Measurements from ENCODE around the gene VAPB.

The VAPB gene

GRCh38 chr20:58475466-58475865 lies 86.4 kb downstream of the VAPB start:
- in situ Hi-C loops (cut with HindIII; ENCODE audit: low sequenced_read_pairs): loop anchor here (5.0 kb wide), 1 partner anchor 372 kb away; no protein-coding TSS in a partner anchor

DNA sequence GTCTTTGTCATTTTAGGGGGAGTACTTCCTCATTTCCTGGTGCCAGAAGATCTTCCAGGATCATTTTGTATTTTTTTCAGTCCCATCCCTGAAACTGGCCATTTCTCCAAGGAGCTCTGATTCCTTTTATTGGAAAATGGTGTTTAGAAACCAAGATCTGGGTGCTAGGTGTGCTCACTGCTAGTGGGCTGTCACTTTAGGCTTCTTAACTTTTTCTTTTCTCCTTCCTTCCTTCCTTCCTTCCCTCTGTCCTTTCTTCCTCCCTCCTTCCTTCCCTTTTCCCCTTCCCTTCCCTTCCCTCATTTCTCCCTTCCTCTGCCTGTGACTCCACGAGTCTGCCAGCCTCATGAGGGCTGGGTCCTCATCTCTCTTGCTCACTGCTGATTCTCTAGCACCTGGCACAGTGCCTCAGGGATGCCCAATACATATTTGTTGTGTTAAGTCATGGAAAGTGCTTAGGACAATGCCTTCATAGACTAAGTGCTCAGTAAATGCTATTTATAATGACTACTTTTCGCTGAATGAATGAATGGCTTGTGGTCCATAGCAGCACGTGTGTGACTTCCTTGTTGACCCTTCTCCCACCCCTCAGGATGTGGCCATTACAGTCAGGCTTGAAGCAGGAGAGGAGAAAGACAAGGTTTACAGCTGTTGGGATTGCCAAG lies 89.2 kb downstream of the VAPB start:
- in situ Hi-C loops (cut with HindIII; ENCODE audit: low sequenced_read_pairs): loop anchor here (5.0 kb wide), 1 partner anchor 369 kb away; no protein-coding TSS in a partner anchor

DNA sequence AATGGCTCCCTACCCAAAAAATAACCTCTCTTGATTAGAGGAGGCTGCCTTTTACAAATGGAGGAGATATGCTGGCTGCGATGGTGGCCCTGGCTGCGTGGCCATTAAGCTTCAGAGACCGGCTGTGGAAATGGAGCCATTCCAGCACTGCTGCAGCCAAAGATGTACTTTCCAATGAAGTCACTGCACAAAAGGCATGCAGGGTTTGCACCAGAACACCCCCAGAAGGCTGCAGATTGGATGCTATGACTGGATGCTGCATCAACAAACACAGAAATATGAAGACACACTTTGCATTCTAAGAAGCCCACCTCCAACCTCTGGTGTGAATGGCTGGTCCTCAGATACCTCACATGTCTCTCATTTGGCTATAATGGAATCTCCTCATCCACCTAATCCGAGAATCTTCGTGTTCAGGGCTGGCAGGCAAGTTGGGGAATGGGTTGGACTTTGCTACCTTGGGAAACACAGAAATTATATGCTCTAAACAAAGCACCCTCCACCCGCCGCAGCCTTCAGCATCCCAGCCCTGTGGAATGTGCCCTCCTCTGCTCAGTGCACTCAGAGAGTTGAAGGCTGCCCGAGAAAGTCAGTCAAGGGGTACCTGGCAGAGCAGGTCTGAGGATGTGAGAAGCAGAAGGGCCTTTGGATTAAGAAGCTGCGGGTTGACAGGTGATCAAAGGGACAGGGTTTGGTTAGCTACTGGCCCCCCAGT lies 90.9 kb downstream of the VAPB start:
- in situ Hi-C loops (cut with HindIII; ENCODE audit: low sequenced_read_pairs): loop anchor here (5.0 kb wide), 1 partner anchor 367 kb away; no protein-coding TSS in a partner anchor

GRCh38 chr20:58480551-58481336 lies 91.7 kb downstream of the VAPB start:
- in situ Hi-C loops (cut with HindIII; ENCODE audit: low sequenced_read_pairs): no loop called here

DNA sequence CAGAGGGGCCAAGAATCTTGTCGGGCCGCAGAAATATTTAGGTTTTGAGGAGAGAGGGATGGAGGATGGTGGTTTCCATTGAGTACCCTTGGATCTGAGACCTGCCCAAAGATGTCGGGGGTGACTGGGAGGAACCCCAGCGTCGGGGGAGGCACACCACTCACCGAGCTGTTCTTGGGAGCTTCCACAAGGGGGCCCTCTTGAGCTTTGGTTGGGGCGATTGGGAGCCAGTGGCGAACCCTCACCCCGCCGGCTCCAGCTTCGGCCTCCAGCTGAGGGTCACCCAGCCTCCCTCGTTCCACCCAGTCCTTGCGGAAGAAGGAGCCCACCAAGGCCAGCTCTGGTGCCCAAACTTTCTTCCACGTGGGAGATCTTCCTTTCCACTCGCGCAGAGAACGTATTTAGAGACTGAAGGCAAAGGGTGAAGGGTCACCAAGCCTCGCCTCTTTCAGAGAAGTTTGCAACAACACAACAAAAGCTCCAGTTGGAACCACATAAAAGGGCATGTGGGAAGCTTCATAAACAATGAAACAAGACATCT lies 92.5 kb downstream of the VAPB start:
- in situ Hi-C loops (cut with HindIII; ENCODE audit: low sequenced_read_pairs): no loop called here

GRCh38 chr20:58482416-58482815 lies 93.4 kb downstream of the VAPB start:
- in situ Hi-C loops (cut with HindIII; ENCODE audit: low sequenced_read_pairs): no loop called here

- in situ Hi-C loops (cut with HindIII; ENCODE audit: low sequenced_read_pairs): no loop called here
These were observed 94.0 kb downstream of the VAPB start for GRCh38 chr20:58483051-58483450.

DNA sequence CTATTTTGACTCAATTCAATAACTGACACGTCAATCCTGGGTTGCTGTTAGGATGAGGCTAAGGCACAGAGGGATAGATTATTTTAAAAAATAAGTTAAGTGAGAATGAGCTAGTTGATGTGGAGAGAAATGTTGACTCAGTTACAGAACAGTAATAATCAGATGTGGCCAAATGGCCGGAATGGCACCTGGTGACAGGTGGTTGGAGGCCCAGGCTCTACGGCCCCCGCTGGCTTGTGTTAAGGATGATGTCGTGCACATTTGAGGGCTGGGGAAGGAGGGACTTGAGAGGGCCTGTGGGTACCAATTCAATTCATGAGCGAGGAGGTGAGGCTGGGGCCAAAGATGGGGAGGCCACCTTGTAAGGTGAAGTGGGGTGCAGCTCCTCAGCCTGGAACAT lies 94.4 kb downstream of the VAPB start:
- in situ Hi-C loops (cut with HindIII; ENCODE audit: low sequenced_read_pairs): no loop called here

- in situ Hi-C loops (cut with HindIII; ENCODE audit: low sequenced_read_pairs): no loop called here
These were observed 96.4 kb downstream of the VAPB start for GRCh38 chr20:58485393-58485792.

GRCh38 chr20:58486207-58486606 lies 97.2 kb downstream of the VAPB start:
- in situ Hi-C loops (cut with HindIII; ENCODE audit: low sequenced_read_pairs): no loop called here

DNA sequence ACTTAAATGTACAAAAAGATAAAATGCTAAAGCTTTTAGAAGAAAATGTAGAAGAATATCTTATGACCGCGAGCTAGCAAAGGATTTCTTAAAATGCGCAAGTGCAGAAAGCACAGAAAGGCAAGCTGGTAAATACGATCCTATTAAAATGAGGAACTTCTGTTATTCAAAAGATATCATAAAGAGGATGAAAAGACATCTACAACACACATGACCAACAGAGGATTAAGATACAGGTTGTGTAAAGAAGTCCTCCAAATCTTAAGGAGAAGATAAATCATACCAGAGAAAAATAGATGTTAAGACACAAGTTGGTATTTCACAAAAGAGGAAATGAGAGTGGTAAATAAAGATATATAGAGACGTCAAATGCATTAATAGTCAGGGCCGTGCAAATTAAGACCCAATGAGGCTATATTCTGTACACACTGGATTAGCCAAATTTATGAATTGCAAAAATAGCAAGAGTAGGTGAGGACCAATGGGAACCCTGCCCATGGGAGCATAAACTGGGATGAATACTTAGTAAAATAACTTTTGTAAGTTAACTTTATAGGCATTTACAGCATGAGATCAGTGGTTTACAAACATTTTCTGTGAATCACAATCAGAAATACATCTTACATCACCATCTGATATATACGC lies 103.2 kb downstream of the VAPB start:
- in situ Hi-C loops (cut with HindIII; ENCODE audit: low sequenced_read_pairs): no loop called here

DNA sequence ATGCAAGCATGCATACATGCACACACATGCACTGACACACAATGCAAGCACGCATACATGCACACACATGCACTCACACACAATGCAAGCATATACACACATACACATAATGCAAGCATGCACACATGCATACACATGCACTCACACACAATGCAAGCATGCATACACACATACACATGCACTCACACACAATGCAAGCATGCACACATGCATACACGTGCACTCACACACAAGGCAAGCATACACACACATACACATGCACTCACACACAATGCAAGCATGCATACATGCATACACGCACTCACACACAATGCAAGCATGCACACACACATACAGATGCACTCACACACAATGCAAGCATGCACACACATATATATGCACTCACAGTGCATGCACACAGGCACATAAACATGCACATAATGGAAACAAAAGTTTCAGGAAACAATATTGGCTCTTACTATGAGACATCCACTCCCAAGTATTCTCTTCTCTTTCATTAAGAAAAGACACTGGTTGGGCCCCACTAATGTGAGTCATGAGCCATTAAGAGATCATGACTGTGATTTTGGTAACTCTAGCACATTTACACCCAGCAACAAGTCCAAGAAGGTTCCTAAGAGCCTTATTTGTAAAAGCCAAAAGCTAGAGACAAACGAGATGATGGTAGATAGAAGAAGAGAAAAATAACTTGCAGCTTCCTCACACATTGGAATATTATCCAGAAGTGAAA lies 103.9 kb downstream of the VAPB start:
- in situ Hi-C loops (cut with HindIII; ENCODE audit: low sequenced_read_pairs): no loop called here

GRCh38 chr20:58494923-58495622 lies 106.0 kb downstream of the VAPB start:
- in situ Hi-C loops (cut with HindIII; ENCODE audit: low sequenced_read_pairs): no loop called here

DNA sequence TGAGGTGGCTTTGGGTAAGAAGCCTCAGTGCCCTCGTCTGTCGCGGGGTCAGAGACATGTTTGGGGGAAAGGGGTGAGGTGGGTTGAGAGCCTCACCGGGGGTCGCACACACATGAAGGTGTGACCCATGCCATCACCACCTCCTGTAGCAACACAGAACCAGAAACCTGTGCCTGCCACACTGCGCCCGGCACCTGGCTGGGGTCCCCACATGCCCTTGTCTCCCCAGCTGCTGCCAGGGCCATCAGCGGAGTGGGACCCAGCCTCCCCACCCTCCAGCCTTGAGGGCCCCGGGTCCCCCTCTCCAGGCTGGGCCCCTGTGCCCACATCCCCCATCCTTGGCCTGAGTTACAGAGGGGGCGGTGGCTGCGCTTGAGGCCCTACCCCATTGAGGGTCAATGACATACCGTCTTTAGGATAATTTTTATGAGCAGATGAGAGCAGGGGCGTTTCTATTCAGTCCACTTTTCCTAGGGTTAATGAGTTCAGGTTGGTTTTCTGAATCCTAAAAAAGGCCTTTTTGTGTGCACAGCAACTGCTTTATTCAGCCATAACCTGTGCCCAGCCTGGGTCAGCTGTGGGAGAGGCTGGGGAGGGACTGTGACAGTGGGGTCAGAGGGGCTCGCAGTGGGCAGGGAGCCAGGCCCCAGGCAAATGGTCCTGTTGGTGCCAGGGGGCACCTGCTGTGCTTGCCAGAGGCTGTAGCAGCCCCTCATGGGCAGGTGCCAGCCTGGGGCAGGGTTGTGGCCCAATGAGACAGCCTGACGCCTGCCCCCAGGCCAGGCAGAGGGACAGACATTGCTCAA lies 106.8 kb downstream of the VAPB start:
- in situ Hi-C loops (cut with HindIII; ENCODE audit: low sequenced_read_pairs): no loop called here

GRCh38 chr20:58496429-58496769 lies 107.4 kb downstream of the VAPB start:
- in situ Hi-C loops (cut with HindIII; ENCODE audit: low sequenced_read_pairs): no loop called here

DNA sequence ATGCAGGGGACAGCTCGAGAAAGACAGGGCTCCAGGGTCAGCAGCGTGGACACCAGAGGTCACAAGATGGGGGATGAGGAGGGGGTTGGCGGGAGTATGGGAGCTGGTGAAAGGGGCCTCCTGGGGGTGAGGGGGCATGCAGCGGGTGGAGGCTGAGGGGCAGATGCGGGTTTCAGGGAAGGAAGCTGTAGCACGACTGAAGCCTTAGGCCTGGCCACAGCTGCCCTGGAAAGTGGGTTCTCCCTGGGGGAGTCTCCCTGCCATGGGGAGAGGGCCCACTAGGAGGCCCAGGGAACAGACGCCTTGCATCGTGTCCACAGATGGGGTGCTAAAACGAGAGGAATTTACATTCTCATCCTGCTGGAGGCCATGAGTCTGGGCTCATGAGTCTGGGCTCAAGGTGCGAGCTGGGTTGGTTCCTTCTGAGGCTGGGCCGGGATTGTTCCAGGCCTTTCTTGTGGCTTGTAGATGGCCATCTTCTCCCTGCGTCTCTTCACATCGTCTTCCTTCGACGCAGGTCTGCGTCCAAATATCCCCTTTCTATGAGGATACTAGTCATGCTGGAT lies 108.1 kb downstream of the VAPB start:
- in situ Hi-C loops (cut with HindIII; ENCODE audit: low sequenced_read_pairs): no loop called here

DNA sequence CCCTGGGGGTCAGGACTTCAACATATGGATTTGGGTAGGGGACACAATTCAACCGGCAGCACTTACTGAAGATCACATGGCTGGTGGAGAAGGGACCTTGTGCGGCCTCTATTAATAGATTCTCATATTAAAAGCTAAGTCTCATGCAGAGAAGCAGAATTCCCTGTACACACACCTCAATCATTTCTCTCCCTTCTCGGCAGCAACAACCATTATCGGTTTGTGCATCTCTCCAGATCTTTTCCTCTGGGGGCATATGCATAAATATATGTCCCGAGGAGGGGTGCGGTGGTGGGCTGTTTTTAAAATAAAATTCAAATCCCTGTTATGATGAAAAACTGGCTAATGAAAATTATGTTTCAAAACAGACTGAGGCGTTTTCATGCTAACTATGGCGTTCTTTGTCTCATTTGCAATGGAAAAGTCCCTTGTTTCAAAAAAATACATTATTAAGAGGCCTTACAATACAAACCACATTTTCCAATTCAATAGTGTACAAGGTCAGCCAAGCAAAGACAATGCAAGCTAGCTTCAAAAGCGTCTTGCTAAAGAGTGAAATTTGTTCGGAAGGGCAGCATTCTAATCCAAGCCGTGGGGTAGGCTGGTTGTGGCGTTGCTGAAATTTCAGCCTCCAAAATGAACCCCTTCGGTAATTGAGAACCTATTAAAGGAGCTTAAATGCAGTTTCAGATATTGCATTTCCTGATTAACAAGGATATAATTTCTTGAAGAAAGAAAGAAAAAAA lies 108.9 kb downstream of the VAPB start:
- in situ Hi-C loops (cut with HindIII; ENCODE audit: low sequenced_read_pairs): no loop called here
